Esophagus squamous epithelium (tissue), 5 donors: ENCODE results near the gene EMC8. TPM values are rescaled to one million over a fixed set of nuclear protein-coding genes. Genes with fewer than 3 reads are reported as not detected.

Experiments used
- DNase-seq: peaks from one replicate; lab custom pipeline; 2025; lab: John Stamatoyannopoulos, UW
- H3K27ac ChIP-seq, 4 donors: fragments of 200-600 bp; sonication (generic); one replicate each; pipeline ENCODE4 v1.5.1; 2016 to 2019; ENCODE audit warnings: mild to moderate bottlenecking in 1 of 4
- H3K27me3 ChIP-seq, 4 donors: fragments of 200-600 bp; sonication (generic); 1 replicate in 3 of 4; 2 replicates in 1 of 4; pipeline versions ENCODE4 v1.5.1 to v1.6.0; 2017 to 2021; ENCODE audit warnings: antibody characterized with exemption in 1 of 4
- H3K36me3 ChIP-seq, 3 donors: fragments of 200-600 bp; sonication (generic); one replicate each; pipeline ENCODE4 v1.5.1; 2016 to 2019
- H3K4me1 ChIP-seq, 3 donors: fragments of 200-600 bp; sonication (generic); one replicate each; pipeline ENCODE4 v1.5.1; 2017 to 2019
- H3K4me3 ChIP-seq, 4 donors: fragments of 200-600 bp; sonication (generic); 1 replicate in 3 of 4; 2 replicates in 1 of 4; pipeline ENCODE4 v1.5.1; 2016 to 2019; ENCODE audit warnings: mild to moderate bottlenecking in 2 of 4, moderate library complexity in 1 of 4
- H3K9me3 ChIP-seq, 3 donors: fragments of 200-600 bp; sonication (generic); one replicate each; pipeline ENCODE4 v1.5.1; 2016 to 2019
- POLR2A ChIP-seq, 4 donors: fragments of 450-650 bp; IDR thresholded peaks; one replicate each; pipeline ENCODE4 v1.6.1; 2017; ENCODE audit warnings: antibody characterized with exemption in 4 of 4, mild to moderate bottlenecking in 4 of 4, moderate library complexity in 3 of 4
- WGBS, 2 donors: methylation state at CpG; one replicate each; pipeline ENCODE4 v1.1.5; 2018; 5-methylcytosine and 5-hydroxymethylcytosine counted together
- intact Hi-C: fragments of 100-400 bp; cut with DNase I; formaldehyde crosslinking; loops from one replicate; pipeline ENCODE4 v1.15.0; 2022
- total RNA-seq, 4 donors: library from RNA; depleted of rRNA; stranded (reverse); fragments of >200 nt; gene quantifications; one replicate each; pipeline ENCODE4 v1.1.0, GENCODE V29; 2016
- TF ChIP-seq, protein P1 (sequence below), 6 experiments: fragments of 450-650 bp in 4 of 6; fragments of 200-600 bp in 2 of 6; sonication (generic) in 2 of 6; IDR thresholded peaks; one replicate each; pipeline ENCODE4 v1.5.1; 2016 to 2019; ENCODE audit warnings: antibody characterized with exemption in 6 of 6, mild to moderate bottlenecking in 4 of 6, moderate library complexity in 4 of 6
- donor health status: DM: yes; HTN: yes; CAD: no.

The EMC8 gene
- total RNA-seq, 4 donors from 2014 or later: 18.7 to 32.4 (median 23.9) TPM

DNA sequence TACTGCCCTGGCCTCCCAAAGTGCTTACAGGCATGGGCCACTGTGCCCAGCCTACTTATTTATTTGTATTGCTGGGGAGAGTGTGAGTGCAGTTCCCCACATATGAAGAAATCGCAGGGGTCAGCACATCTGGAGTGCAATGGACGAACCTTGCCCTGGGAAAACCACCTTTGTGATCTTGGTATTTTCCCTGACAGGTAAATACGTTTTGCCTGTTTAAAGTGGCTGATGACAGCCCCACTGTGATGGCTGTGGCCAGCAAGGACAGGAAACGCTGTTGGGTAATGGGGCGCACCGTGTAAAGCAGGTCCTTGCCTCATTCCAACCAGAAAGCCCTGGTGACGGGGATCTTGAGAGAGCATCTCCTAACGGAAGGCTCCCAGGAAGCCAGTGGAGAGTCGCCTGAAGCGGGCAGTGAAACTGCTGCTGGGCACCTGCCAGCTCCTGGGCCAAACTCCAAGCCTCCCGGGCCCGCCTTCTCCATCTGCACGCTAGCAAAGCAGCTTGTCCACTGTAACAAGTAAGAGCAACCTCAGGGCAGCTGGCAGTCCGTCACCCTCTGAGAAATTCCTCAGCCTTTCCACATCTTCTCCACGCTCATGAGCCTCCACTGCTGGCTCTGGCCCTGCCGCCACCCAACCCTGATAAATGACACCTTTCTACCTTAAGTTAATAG lies 17.5 kb downstream of the EMC8 start:
- H3K27ac ChIP-seq: no peak overlapping the region
- H3K36me3 ChIP-seq: peaks cover 0 to 85% (median 16%) of the 10 kb centered on the region in 3 donors
- peaks cover 0 to 33% (median 12%) of the 10 kb centered on the region in 3 donors for H3K4me1 ChIP-seq
- DNase-seq: no peak
- no peak for TF ChIP-seq POLR2A (IDR thresholded peaks at IDR 0.05)
- TF ChIP-seq, protein P1, sequence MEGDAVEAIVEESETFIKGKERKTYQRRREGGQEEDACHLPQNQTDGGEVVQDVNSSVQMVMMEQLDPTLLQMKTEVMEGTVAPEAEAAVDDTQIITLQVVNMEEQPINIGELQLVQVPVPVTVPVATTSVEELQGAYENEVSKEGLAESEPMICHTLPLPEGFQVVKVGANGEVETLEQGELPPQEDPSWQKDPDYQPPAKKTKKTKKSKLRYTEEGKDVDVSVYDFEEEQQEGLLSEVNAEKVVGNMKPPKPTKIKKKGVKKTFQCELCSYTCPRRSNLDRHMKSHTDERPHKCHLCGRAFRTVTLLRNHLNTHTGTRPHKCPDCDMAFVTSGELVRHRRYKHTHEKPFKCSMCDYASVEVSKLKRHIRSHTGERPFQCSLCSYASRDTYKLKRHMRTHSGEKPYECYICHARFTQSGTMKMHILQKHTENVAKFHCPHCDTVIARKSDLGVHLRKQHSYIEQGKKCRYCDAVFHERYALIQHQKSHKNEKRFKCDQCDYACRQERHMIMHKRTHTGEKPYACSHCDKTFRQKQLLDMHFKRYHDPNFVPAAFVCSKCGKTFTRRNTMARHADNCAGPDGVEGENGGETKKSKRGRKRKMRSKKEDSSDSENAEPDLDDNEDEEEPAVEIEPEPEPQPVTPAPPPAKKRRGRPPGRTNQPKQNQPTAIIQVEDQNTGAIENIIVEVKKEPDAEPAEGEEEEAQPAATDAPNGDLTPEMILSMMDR (IDR thresholded peaks at IDR 0.05): no peak
- H3K9me3 ChIP-seq: no peaks in the 10 kb centered on the region
- H3K27me3 ChIP-seq: no peaks in the 10 kb centered on the region
- intact Hi-C loops: no loop called here
- H3K4me3 ChIP-seq: no peak overlapping the region
- 45 to 83% methylated on average over 12 to 14 of the region's 16 CpGs for whole genome bisulfite sequencing, 2 donors

DNA sequence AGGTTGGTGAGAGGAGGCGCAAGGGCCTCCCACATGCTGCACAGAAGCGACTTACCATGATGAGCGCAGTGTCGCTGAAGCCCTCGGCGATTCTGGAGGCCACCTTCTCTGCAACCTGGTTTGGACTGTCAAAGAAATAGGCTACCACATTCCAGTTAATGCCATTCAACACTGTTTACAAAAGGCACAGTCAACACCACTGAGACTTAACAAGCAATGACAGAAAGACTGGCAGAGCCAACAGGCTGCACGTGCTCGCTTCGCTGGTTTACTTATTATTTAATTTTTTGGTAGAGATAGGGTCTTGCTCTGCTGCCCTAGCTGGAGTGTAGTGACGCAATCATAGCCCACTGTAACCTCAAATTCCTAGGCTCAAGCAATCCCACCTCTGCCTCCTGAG lies 18.2 kb downstream of the EMC8 start:
- no peak for DNase-seq
- no peak overlapping the region for H3K4me3 ChIP-seq
- H3K4me1 ChIP-seq: peaks cover 0 to 33% (median 12%) of the 10 kb centered on the region in 3 donors
- TF ChIP-seq, protein P1 (IDR thresholded peaks at IDR 0.05): no peak
- TF ChIP-seq POLR2A (IDR thresholded peaks at IDR 0.05): no peak
- no peaks in the 10 kb centered on the region for H3K9me3 ChIP-seq
- no peaks in the 10 kb centered on the region for H3K27me3 ChIP-seq
- H3K27ac ChIP-seq: no peak overlapping the region
- WGBS, 2 donors: 77 to 97% methylated on average over 10 of the region's 10 CpGs
- intact Hi-C loops: no loop called here
- peaks cover 0 to 78% (median 9%) of the 10 kb centered on the region in 3 donors for H3K36me3 ChIP-seq

DNA sequence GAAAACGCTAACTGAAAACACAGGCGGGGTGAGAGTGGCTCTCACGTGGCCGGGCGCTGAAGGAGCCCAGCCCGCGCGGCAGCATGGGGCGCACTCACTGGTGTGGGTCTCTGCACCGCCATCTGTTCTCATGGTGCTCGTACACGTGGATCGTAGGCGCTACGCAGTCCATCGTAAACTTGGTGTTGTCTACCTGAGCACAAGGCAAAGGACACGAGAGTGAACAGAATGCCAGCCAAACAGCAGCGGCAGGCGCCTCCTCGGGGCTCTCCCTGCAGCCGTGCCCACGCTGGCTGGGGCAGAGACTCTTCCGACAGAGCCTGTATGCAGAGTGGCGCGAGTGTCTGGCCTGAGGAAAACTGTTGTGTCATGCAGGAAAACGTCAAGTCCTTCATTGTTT lies 19.1 kb downstream of the EMC8 start:
- DNase-seq: no peak
- WGBS, 2 donors: 81 to 84% methylated on average over 20 to 25 of the region's 26 CpGs
- Histone ChIP-seq H3K4me1 (peaks cover 0 to 25% (median 12%) of the 10 kb centered on the region in 3 donors), H3K27me3 (no peaks in the 10 kb centered on the region), H3K9me3 (no peaks in the 10 kb centered on the region), H3K36me3 (peaks cover 0 to 75% (median 3%) of the 10 kb centered on the region in 3 donors), H3K4me3 (no peak overlapping the region), H3K27ac (no peak overlapping the region)
- no peak for TF ChIP-seq POLR2A (IDR thresholded peaks at IDR 0.05)
- TF ChIP-seq, protein P1 (IDR thresholded peaks at IDR 0.05): no peak
- intact Hi-C loops: no loop called here

DNA sequence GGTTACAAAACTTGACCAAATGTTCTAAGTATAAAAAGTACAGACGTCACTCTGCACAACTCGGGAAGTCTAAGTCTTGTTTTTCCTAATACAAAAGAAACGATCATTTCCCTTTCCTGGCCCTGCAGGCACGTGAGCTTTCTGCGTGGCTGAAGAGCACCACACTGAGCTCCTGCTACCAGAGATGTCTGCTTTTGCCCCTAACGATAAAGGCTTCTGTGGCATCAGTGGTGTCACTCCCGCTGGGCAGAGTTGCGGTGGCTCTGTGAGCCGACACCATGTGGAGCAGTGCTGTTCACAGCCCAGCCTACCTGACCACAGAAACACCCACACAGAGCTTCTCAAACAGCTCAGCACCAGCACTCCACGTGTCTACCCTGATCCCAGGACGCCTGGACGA lies 20.5 kb downstream of the EMC8 start:
- Histone ChIP-seq H3K27me3 (no peaks in the 10 kb centered on the region), H3K36me3 (peaks cover 0 to 65% (median 3%) of the 10 kb centered on the region in 3 donors), H3K4me1 (peaks cover 0 to 25% (median 12%) of the 10 kb centered on the region in 3 donors), H3K9me3 (no peaks in the 10 kb centered on the region), H3K27ac (peak overlapping the region in 1 of 4 donors; percentile 56), H3K4me3 (no peak overlapping the region)
- no peak for DNase-seq
- 57 to 75% methylated on average over 10 of the region's 12 CpGs for WGBS, 2 donors
- intact Hi-C loops: no loop called here
- TF ChIP-seq POLR2A (IDR thresholded peaks at IDR 0.05): no peak
- TF ChIP-seq, protein P1 (IDR thresholded peaks at IDR 0.05): no peak

DNA sequence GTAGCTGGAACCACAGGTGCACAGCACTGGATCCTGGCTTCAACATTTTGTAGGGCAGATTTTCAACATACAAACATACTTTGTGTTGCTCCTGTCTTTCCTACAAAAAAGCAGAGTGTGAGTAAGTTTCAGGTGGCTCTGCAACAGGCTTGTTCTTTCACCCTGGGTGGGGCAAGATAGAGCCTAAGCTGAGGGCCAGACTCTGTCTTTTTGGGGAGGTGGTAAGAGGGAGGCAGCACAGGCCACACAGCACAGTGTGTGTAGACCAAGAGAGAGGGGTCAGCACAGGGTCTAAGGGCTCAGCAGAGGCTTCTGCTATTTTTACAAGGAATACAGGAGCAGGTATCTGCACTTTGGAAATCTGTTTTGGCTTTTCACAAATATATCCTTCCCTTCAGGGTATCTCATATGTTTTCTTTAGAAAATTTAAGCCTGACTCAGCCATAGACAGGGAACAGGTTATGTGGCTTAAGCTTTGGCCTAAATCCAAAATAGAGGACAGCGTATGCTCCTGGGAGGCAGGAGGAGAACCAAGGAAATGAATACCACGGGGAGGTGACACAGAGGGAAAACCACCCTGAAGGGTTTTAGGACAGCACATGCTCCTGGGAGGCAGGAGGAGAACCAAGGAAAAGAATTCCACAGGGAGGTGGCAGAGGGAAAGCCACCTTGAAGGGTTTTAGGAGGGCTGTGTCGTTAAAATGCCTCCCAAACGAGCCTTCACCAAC lies 21.6 kb downstream of the EMC8 start:
- Histone ChIP-seq H3K9me3 (no peaks in the 10 kb centered on the region), H3K4me1 (peaks cover 0 to 25% (median 12%) of the 10 kb centered on the region in 3 donors), H3K4me3 (no peak overlapping the region), H3K27ac (peak overlapping the region in 3 of 4 donors; percentile 10 to 56 (median 17)), H3K27me3 (no peaks in the 10 kb centered on the region), H3K36me3 (peaks cover 0 to 57% (median 3%) of the 10 kb centered on the region in 3 donors)
- TF ChIP-seq, protein P1 (IDR thresholded peaks at IDR 0.05): no peak
- TF ChIP-seq POLR2A (IDR thresholded peaks at IDR 0.05): no peak
- WGBS, 2 donors: 21 to 68% methylated on average over 3 to 4 of the region's 4 CpGs
- intact Hi-C loops: no loop called here
- no peak for DNase-seq
